Left kidney (tissue), 8 donors: ENCODE data around the gene ARL13A. TPM values are rescaled to one million over a fixed set of nuclear protein-coding genes. Genes with fewer than 3 reads are reported as not detected.
"Not testable (repeated sequence)": the region's sequence is repeated elsewhere in the genome, so short reads cannot be mapped to it uniquely, and the experiment has no call there.

Experiments
- DNase-seq: peaks from one replicate; pipeline ENCODE4 v3.0.0-alpha.2; 2013
- long read RNA-seq, 8 donors: transcript quantifications; one replicate each; lab custom pipeline, GENCODE V29; 2026
- polyA plus RNA-seq: library from polyadenylated mRNA; unstranded; fragments of 120-200 nt; gene quantifications from one replicate; pipeline ENCODE4 v1.2.1, GENCODE V29; 2013; ENCODE audit not compliant: insufficient read length

ARL13A gene
- polyA plus RNA-seq, result 0.58 TPM
- long read RNA-seq, donor 1, result 0 reads
- long read RNA-seq, donor 2, result 0 reads
- long read RNA-seq, donor 3, result 0 reads
- long read RNA-seq, donor 4, result 0 reads
- long read RNA-seq, donor 5, result 0 reads
- long read RNA-seq, donor 6, partial matches to known transcripts, result 9 of 9 reads
- long read RNA-seq, donor 6, other reads (novel, unspliced or antisense), result 0 of 9 reads
- long read RNA-seq, donor 7, result 0 reads
- long read RNA-seq, donor 8, result 0 reads

- no peak for DNase-seq
Observed at GRCh38 chrX:100969408-100969807, at the start of gene ARL13A. TSS of gene ARL13A (plus strand) at chrX:100969708. CDS start at chrX:100973690, 3,982 bp downstream.

GRCh38 chrX:100924375-100924774 lies 45.1 kb upstream of the ARL13A start:
- no peak for DNase-seq

- no peak for DNase-seq
Observed at GRCh38 chrX:100926453-100926852, 43.1 kb upstream of the ARL13A start.

DNA sequence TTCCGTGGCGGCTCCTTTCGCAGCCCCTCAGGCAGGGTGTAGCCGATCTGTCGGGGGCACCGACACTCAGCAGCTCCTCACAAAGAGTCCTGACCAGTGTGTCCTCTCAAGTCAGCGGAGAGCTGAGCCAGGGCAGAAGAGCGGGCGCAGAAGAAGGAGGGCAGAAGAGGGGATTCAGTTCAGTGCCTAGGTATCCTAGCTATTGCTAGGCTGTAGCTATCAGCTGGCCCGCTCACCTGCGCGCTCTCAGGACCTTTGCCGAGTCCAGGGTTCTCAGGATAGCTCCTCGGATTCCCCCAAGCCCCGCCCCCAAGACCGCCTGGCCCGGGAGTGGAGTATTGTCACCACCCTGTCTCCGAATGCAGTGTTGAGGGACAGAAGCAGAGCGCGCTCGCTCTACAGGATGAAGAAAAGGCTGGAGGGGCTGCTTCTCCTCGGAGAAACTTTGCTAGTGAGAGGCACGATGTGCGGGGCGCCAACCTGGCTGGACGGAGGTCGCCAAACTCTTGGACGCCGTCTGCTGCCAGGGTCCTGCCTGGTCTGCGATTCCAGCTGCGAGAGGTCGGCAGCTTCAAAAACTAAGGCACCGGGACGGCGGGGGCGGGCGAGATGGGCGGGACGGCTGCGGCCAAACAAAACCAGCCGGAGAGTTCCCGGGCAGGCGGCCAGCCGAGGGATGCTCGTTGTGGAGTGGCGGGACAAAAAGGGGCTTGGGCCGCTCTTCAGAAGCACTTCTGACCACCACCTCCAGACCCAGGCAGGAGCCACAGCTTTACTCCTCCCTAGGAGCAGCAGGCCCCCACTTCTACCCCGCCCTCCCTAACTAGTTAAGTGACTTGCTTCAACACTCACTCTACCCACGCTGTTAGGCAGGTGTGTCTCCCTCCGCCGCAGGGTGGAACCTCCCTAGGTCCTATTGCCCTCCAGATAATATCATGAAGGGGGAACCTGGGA lies 40.6 kb upstream of the ARL13A start, which contains the start of gene XKRX:
XKRX (minus strand) TSS at position 258 of the 954 bp plus-strand sequence. CDS start 613 bp downstream, outside the sequence.
- DNase-seq, result peak; percentile 36

DNA sequence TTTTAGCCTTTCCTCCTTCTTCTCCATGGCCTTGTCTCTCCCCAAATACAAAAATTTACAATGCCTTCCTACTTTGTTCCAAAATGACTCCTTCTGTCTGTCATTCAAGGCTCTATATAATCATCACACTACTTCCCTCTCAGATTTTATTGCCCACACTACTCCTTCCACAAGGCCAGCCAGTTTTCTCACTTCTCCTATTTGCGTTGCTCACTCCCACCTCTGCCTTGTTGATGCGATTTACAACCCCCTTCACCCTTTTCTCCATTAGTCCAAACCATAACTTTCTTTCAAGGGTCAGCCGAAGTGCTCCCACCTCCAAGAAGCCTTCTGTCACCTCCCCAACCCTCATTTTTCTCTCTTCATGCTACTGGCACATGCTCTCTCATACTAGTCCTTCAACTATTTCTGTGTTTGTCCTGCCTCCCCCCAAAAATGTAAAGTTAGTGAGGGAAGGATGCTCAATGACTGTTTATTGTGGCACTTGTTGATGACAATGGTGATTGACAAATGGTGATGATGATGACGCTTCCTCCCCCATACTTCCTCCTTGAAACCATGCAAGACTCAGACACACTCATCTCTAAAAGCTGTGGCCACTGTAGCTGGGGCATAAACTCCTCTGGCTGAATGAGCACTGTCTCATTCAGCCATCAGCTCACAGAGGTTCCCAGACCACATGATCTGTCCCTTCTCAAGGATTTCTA lies 38.1 kb upstream of the ARL13A start:
- DNase-seq, result no peak

GRCh38 chrX:100931925-100932285 lies 37.6 kb upstream of the ARL13A start:
- DNase-seq, result no peak

GRCh38 chrX:100935767-100936166 lies 33.7 kb upstream of the ARL13A start:
- DNase-seq, result no peak

DNA sequence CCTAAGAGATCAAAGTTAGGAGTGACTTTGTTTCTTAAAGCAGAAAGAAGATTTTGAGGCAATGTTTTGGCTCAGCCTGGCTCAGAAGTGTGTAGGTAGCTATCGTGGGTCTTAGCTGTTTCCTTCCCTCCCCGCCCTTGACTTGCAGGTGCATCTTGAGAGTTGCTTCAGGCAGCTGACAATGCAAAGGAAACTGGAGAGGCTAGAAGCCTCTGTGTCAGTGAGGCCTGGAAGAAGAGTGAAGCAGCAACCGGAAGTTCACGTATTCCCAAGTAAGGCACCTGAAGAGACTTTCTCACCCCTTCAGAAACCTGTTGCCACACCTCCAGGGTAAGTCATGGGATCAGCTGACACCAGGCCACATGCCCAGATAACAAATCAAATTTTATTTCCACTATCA lies 30.2 kb upstream of the ARL13A start:
- no peak for DNase-seq

DNA sequence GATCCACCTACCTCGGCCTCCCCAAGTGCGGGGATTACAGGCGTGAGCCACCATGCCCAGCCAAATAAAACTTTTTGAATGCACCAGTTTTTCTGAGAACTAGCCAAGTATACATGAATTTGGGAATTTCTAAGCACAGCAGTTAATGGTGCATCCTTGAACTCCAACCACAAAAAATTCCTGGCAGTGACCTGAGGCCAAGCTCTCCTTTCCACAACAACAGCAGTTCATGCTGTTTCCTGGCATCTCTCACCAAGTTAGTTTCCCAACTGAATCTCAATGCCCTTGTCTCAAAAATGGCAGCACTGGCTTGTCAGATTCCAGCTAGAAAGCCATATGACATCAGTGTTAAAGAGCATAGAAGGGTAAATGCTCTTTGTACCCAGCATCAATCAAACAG lies 24.9 kb upstream of the ARL13A start:
- DNase-seq, result no peak

GRCh38 chrX:100946299-100946927 lies 23.1 kb upstream of the ARL13A start:
- no peak for DNase-seq

GRCh38 chrX:100948557-100948956 lies 21.0 kb upstream of the ARL13A start:
- DNase-seq, result no peak

GRCh38 chrX:100962811-100963210 lies 6.7 kb upstream of the ARL13A start:
- DNase-seq, result no peak

GRCh38 chrX:100964362-100964761 lies 5.1 kb upstream of the ARL13A start:
- DNase-seq, result no peak

DNA sequence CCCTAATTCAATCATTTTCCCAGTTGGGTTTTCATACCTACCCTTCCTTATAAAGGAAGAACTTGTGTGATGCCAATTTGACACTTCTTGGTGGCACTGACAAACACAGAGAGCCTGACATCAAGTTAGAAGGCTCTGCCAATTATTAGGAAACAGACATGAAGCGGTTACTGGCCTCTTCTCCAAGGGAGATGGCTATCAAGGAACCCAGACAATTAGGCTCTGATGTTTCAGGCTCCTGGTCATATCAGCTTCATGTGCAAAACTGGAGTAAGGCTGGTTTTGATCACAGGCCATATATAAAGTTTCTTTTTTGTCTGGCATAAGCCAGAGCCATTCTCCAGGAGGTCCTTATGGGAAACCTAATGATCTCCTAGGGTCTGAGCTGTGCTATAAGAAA lies 428 bp downstream of the ARL13A start:
- DNase-seq, result no peak

GRCh38 chrX:100973411-100973810 lies 3.9 kb downstream of the ARL13A start:
- DNase-seq, result no peak

DNA sequence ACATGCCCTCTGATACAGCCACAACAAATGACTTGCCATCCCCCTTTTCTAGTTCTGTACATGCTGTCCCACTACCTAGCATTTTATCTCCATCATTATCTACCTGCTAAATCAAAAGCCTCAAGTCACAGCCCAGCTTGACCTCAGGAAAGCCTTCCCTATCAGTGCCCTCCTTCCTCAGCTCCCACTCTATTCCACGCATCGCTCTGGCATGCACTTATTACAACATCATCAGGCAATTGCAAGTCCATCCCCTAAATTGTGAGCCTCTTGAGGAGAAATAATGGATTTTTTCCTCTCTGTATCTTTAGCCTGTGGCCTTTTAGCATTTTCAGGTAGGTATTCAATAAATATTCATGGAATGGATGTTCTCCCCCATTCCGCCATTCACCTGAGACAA lies 5.7 kb downstream of the ARL13A start:
- DNase-seq, result no peak

GRCh38 chrX:100976211-100976610 lies 6.7 kb downstream of the ARL13A start:
- no peak for DNase-seq

DNA sequence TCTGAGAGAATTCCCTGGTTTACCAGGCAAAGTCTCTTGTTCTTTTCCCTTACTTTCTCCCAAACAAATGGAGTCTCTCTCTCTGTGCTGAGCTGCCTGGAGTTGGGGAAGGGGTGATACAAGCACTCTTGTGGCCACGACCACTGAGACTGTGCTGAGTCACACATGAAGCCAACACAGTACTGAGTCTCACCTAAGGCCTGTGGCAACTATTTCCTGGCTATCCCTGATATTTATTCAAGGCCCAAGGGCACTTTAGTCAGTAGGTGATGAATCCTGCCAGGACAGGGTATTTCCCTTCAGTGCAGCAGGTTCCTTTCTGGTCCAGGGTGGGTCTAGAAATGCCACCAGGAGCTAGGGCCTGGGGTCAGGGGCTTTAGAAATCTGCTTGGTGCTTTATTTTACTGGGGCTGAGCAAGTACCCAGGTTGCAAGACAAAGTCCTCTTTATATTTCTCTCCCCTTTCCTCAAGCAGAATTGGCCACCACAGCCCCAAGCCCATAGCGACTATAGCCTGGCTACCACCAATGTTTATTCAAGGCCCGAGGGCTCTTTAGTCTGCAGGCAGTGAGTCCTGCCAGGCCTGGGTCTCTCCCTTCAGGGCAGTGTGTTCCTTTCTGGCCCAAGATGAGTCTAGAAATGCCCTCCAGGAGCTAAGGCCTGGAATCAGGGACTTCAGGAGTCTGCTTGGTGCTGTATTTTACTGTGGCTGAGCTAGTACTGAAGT lies 10.5 kb downstream of the ARL13A start:
- DNase-seq, result no peak

- no peak for DNase-seq
Observed at GRCh38 chrX:100980608-100981497, 11.3 kb downstream of the ARL13A start.

DNA sequence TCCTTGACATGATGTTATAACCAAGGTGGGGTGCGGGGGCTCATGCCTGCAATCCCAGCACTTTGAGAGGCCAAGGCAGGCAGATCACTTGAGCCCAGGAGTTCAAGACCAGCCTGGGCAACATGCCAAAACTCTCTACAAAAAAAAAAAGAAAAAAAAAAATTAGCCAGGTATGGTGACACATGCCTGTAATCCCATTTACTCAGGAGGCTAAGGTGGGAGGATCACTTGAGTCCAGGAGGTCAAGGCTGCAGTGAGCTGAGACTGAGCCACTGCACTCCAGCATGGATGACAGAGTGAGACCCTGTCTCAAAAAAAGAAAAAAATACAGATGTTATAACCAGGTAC lies 12.0 kb downstream of the ARL13A start:
- DNase-seq, result not testable (repeated sequence)

- DNase-seq, result no peak
Observed at GRCh38 chrX:100984818-100985217, 15.3 kb downstream of the ARL13A start.
